ENCODE results near the gene HOXB7.
A peak's percentile ranks its signal among the peaks of the same experiment; 100 is the strongest.

The HOXB7 gene

GRCh38 chr17:48569674-48570324 is 41.0 kb downstream of the HOXB7 start:
- Histone ChIP-seq H3K4me1 (ENCODE audit: insufficient read depth, low read length) (peaks cover 85% of the 10 kb centered on the region), H3K27me3 (ENCODE audit: control insufficient read depth in 1 of 2, insufficient read depth in 2 of 2, low read length in 2 of 2) (no peaks in the 10 kb centered on the region), H3K9ac (ENCODE audit: low read length) (peak overlapping the region; percentile 75), H3K9me3 (ENCODE audit: low read length) (no peaks in the 10 kb centered on the region), H3K36me3 (ENCODE audit: insufficient read depth, low read length) (peaks cover 10% of the 10 kb centered on the region), H3K4me3 (ENCODE audit: low read depth in 1 of 2, low read length in 2 of 2) (peak overlapping the region; percentile 11 to 51), H3K27ac (ENCODE audit: low read depth, low read length) (peak overlapping the region; percentile 95)

DNA sequence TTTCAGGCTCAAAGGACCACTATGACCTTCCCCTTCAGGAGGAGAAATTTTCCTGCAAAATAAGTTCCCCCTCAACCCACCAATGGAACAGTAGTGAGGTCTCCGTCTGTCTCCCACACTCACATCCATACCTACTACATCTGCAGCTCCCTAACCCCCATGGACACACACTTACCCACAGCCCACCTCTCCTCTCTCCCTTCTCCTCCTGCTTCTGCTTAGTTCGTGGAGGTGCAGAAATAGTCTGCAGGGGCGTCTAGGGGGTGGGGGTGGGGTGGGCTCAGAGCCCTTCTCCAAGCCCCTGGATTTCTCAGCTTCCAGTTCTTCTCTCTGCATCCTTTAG is 41.6 kb downstream of the HOXB7 start:
- no peaks in the 10 kb centered on the region for H3K27me3 ChIP-seq (ENCODE audit: control insufficient read depth in 1 of 2, insufficient read depth in 2 of 2, low read length in 2 of 2)
- H3K36me3 ChIP-seq (ENCODE audit: insufficient read depth, low read length) = peaks cover 10% of the 10 kb centered on the region
- peak overlapping the region; percentile 75 for H3K9ac ChIP-seq (ENCODE audit: low read length)
- peaks cover 83% of the 10 kb centered on the region for H3K4me1 ChIP-seq (ENCODE audit: insufficient read depth, low read length)
- peak overlapping the region; percentile 95 for H3K27ac ChIP-seq (ENCODE audit: low read depth, low read length)
- H3K9me3 ChIP-seq (ENCODE audit: low read length) = no peaks in the 10 kb centered on the region
- H3K4me3 ChIP-seq (ENCODE audit: low read depth in 1 of 2, low read length in 2 of 2) = peak overlapping the region in 1 of 2 donors; percentile 51

DNA sequence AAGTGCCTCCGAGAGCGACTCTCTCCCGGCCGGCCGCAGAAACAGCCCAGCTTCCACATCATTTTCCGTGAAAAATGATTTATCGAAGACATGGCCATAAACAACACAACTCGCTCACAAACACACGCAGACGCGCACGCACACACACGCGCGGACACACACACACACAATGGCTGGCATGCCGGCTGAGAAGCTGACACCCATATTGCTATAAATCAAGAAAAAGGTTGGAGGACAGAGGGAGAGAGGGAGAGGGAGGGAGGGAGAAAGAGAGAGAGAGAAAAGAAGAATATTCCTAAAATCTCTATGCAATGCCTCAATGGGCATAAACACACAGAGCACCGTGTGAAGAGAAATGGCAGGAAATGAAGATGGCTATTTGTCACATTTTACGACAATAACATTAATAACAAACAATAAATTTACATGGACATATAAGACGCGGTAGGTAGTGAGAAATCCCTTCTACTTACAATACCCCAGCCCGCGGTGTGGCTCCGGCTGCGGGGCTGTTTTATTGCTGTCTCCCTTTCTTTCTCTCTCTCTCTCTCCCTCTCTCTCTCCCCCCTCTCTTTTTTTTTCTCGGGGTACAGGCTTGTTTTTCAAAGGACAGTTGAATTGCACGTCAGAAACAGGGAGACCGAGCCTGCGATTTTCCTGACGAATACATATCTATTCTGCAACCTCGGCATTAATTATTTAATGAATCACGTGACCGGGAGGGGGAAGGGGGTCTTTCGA is 42.1 kb downstream of the HOXB7 start:
- Histone ChIP-seq H3K36me3 (ENCODE audit: insufficient read depth, low read length) (peaks cover 10% of the 10 kb centered on the region), H3K27ac (ENCODE audit: low read depth, low read length) (peak overlapping the region; percentile 95), H3K9me3 (ENCODE audit: low read length) (no peaks in the 10 kb centered on the region), H3K27me3 (ENCODE audit: control insufficient read depth in 1 of 2, insufficient read depth in 2 of 2, low read length in 2 of 2) (no peaks in the 10 kb centered on the region), H3K4me1 (ENCODE audit: insufficient read depth, low read length) (peaks cover 80% of the 10 kb centered on the region), H3K9ac (ENCODE audit: low read length) (peak overlapping the region; percentile 14), H3K4me3 (ENCODE audit: low read depth in 1 of 2, low read length in 2 of 2) (peak overlapping the region; percentile 25 to 46)

DNA sequence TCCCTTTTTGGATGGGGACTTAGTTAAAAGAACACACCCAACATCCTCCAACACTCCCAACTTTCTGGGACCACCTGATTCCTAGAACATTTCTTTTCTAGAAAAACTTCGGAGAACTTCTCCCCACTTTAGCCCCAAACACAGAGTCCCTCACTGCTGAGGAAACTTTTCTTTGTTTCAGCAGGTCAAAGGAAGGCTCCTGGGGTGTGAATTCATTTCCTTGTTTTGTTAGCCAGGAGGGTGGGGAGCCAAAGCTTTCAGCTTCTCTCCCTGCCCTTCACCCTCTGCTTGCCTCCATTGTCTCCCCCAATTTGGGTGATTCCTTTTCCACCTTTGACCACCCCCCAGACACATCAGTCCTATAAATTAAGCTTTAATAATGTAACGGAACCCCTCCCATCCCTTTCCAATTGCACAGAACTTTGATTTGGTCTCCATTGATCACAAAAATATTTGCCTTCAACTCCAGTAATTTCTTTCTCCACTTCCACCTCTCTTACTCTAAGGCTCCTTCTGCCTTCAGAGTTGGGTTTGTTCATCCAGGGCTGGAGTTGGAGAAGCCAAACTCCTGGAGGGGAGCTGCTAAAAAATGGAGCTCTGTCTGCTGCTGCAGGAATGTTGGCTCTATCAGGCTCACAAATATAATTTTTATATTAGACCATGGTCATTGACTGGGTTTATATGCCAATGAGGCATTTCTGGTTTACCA is 43.0 kb downstream of the HOXB7 start:
- peak overlapping the region; percentile 14 for H3K9ac ChIP-seq (ENCODE audit: low read length)
- no peaks in the 10 kb centered on the region for H3K27me3 ChIP-seq (ENCODE audit: control insufficient read depth in 1 of 2, insufficient read depth in 2 of 2, low read length in 2 of 2)
- peaks cover 10% of the 10 kb centered on the region for H3K36me3 ChIP-seq (ENCODE audit: insufficient read depth, low read length)
- no peaks in the 10 kb centered on the region for H3K9me3 ChIP-seq (ENCODE audit: low read length)
- peak overlapping the region in 1 of 2 donors; percentile 46 for H3K4me3 ChIP-seq (ENCODE audit: low read depth in 1 of 2, low read length in 2 of 2)
- H3K27ac ChIP-seq (ENCODE audit: low read depth, low read length) = peak overlapping the region; percentile 95
- peaks cover 81% of the 10 kb centered on the region for H3K4me1 ChIP-seq (ENCODE audit: insufficient read depth, low read length)

DNA sequence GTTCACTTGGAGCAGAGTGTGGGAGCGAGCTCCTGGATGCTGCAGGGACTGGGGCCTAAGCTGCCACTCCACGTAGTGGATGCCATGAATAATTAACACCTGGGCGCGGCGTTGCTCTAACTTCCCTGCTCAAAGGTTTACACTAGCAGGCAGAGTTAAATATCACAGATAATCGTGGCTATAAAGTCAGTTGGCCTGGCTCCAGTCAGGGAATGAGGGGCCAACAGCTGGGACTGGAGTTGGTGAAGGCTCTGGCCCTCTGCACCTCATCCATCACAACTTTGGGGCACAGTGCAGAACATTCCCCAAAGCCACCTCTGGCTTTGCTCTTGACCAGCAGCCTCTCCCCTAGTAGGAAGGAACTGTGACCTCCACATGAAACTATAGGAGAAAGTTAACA is 43.6 kb downstream of the HOXB7 start:
- Histone ChIP-seq H3K4me1 (ENCODE audit: insufficient read depth, low read length) (peaks cover 81% of the 10 kb centered on the region), H3K27me3 (ENCODE audit: control insufficient read depth in 1 of 2, insufficient read depth in 2 of 2, low read length in 2 of 2) (no peaks in the 10 kb centered on the region), H3K9ac (ENCODE audit: low read length) (no peak overlapping the region)

DNA sequence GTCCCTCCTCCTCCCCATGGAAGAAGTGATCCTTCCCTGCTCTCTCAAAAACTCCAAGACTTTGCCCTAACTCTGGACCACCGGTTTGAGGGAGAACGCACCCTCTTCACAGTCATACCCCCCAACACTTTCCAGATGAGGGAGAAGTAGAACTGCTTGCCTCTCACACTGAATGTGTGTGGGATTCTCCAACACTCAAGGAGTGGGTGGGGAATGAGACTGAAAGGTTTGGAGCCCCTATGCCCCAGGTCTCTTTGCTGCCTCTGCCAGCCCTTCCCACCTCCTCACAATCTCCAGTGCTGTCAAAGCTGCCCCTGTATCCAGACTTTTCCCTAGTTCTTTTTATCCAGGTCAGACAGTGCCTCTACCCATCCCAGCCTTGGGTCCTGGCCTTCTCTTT is 44.1 kb downstream of the HOXB7 start:
- H3K9me3 ChIP-seq (ENCODE audit: low read length) = no peaks in the 10 kb centered on the region
- H3K9ac ChIP-seq (ENCODE audit: low read length) = no peak overlapping the region
- H3K4me3 ChIP-seq (ENCODE audit: low read depth in 1 of 2, low read length in 2 of 2) = peak overlapping the region in 1 of 2 donors; percentile 12
- peaks cover 6% of the 10 kb centered on the region for H3K36me3 ChIP-seq (ENCODE audit: insufficient read depth, low read length)
- H3K4me1 ChIP-seq (ENCODE audit: insufficient read depth, low read length) = peaks cover 81% of the 10 kb centered on the region
- no peaks in the 10 kb centered on the region for H3K27me3 ChIP-seq (ENCODE audit: control insufficient read depth in 1 of 2, insufficient read depth in 2 of 2, low read length in 2 of 2)
- peak overlapping the region; percentile 95 for H3K27ac ChIP-seq (ENCODE audit: low read depth, low read length)

More for the DNA sequence above, 43.6 kb downstream of the HOXB7 start:
- H3K9me3 ChIP-seq (ENCODE audit: low read length) = no peaks in the 10 kb centered on the region
- H3K4me3 ChIP-seq (ENCODE audit: low read depth in 1 of 2, low read length in 2 of 2) = peak overlapping the region in 1 of 2 donors; percentile 12
- peaks cover 10% of the 10 kb centered on the region for H3K36me3 ChIP-seq (ENCODE audit: insufficient read depth, low read length)
- H3K27ac ChIP-seq (ENCODE audit: low read depth, low read length) = peak overlapping the region; percentile 95

- Histone ChIP-seq H3K27me3 (ENCODE audit: control insufficient read depth in 1 of 2, insufficient read depth in 2 of 2, low read length in 2 of 2) (no peaks in the 10 kb centered on the region), H3K36me3 (ENCODE audit: insufficient read depth, low read length) (peaks cover 6% of the 10 kb centered on the region), H3K9me3 (ENCODE audit: low read length) (no peaks in the 10 kb centered on the region), H3K27ac (ENCODE audit: low read depth, low read length) (peak overlapping the region; percentile 95), H3K4me3 (ENCODE audit: low read depth in 1 of 2, low read length in 2 of 2) (peak overlapping the region in 1 of 2 donors; percentile 4), H3K4me1 (ENCODE audit: insufficient read depth, low read length) (peaks cover 83% of the 10 kb centered on the region), H3K9ac (ENCODE audit: low read length) (no peak overlapping the region)
Observed at GRCh38 chr17:48565925-48566710, 44.7 kb downstream of the HOXB7 start.

DNA sequence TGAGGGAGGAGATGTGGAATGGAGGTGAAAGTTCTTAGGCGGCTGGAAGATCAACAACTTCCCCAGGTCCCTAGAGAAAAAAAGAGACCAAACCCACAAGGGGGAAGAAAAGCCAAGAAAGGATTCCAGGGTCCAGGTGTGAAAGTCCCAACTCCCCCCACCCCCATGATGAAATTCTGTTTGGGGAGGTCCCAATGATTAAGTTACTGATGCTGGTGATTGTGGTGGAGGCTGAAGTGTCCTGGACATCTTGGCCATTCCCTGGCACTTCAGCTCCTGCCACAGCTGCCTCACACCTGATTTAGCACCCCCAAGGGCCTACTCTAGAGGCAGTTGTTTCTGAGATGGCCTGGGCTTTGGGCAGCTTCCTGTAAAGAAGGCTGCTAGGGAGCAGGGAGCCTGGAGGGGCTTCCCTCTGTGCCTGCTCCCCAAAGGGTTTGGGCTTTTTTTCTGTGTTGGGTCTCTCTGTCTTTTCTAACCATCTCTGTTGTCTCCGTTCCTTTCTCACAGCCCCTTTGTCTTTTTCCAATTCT is 45.7 kb downstream of the HOXB7 start:
- peak overlapping the region; percentile 77 for H3K27ac ChIP-seq (ENCODE audit: low read depth, low read length)
- peak overlapping the region; percentile 41 to 56 for H3K4me3 ChIP-seq (ENCODE audit: low read depth in 1 of 2, low read length in 2 of 2)
- no peaks in the 10 kb centered on the region for H3K27me3 ChIP-seq (ENCODE audit: control insufficient read depth in 1 of 2, insufficient read depth in 2 of 2, low read length in 2 of 2)
- peak overlapping the region; percentile 68 for H3K9ac ChIP-seq (ENCODE audit: low read length)
- H3K9me3 ChIP-seq (ENCODE audit: low read length) = no peaks in the 10 kb centered on the region
- peaks cover 6% of the 10 kb centered on the region for H3K36me3 ChIP-seq (ENCODE audit: insufficient read depth, low read length)
- H3K4me1 ChIP-seq (ENCODE audit: insufficient read depth, low read length) = peaks cover 87% of the 10 kb centered on the region

DNA sequence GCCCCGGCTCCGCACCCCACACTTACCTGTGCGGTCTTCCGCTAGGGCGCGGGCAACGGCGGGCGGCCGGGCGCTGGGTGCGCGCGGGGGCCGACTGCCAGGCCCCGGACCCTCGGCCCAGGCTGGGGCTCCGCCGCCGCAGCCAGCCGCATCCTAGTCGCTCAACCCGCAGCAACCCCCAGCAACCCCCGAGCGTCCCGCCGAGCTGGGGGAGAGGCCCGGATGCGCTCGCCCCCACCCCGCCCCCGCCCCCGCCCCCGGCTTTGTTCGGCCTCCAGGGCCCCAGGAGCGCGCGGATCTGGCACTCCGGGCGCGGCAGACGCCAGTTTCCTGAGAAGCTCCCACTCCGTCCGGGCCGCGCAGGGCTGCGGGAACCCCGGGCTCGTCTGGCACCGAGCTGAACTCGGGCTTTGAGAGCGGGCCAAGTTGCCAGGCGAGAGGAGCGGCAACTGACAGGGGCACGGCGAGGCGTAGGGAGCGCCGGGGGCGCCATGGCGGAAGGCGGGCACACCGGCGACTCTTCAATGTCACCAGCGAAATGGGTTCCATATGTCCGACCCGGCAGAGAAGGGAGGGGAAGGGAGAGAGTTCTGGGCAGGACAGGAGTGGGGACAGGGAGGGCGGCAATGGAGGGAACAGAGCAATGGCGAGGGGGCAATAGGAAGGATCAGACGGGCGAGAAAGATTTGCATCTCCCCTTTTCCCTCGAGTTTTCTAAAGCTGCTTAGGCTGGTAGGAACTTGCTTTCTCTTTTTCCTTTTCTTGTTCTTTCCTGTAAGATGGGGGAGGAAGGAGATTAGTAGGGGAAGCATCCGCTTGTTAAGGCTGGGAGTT is 46.4 kb downstream of the HOXB7 start:
- H3K9me3 ChIP-seq (ENCODE audit: low read length) = no peaks in the 10 kb centered on the region
- H3K27me3 ChIP-seq (ENCODE audit: control insufficient read depth in 1 of 2, insufficient read depth in 2 of 2, low read length in 2 of 2) = no peaks in the 10 kb centered on the region
- H3K9ac ChIP-seq (ENCODE audit: low read length) = peak overlapping the region; percentile 68
- peaks cover 87% of the 10 kb centered on the region for H3K4me1 ChIP-seq (ENCODE audit: insufficient read depth, low read length)
- peaks cover 6% of the 10 kb centered on the region for H3K36me3 ChIP-seq (ENCODE audit: insufficient read depth, low read length)
- peak overlapping the region; percentile 51 to 56 for H3K4me3 ChIP-seq (ENCODE audit: low read depth in 1 of 2, low read length in 2 of 2)
- peak overlapping the region; percentile 77 for H3K27ac ChIP-seq (ENCODE audit: low read depth, low read length)

GRCh38 chr17:48563867-48564187 is 47.0 kb downstream of the HOXB7 start:
- Histone ChIP-seq H3K27ac (ENCODE audit: low read depth, low read length) (peak overlapping the region; percentile 57), H3K9ac (ENCODE audit: low read length) (peak overlapping the region; percentile 19), H3K4me1 (ENCODE audit: insufficient read depth, low read length) (peaks cover 87% of the 10 kb centered on the region), H3K27me3 (ENCODE audit: control insufficient read depth in 1 of 2, insufficient read depth in 2 of 2, low read length in 2 of 2) (no peaks in the 10 kb centered on the region), H3K4me3 (ENCODE audit: low read depth in 1 of 2, low read length in 2 of 2) (peak overlapping the region; percentile 37 to 51), H3K9me3 (ENCODE audit: low read length) (no peaks in the 10 kb centered on the region), H3K36me3 (ENCODE audit: insufficient read depth, low read length) (peaks cover 6% of the 10 kb centered on the region)

All from muscle layer of colon (tissue), 2 donors.